Measurements from ENCODE around the gene CSNK1A1L. TPM values are rescaled to one million over a fixed set of nuclear protein-coding genes. Genes with fewer than 3 reads are reported as not detected.

CSNK1A1L gene
- total and polyA plus RNA-seq, 2 of the 8 experiments (the other 6 are each of a cell fraction or from before 2014, with no cell fraction given), result not detected

DNA sequence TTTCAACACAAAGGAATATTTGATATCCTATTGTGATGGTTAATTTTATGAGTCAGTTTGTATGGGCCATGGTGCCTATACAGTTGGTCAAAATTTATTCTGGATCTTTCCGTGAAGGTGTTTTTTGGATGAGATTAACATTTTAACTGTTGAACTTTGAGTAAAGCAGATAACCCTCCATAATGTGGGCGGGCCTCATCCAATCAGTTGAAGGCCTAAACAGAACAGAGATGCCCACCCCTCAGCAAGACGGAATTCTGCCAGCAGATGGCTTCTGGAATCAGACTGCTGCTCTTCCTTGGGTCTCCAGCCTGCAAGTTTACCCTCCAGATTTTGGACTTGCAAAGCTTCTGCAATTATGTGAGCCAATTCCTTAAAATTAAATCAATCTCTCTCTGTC is 16.0 kb downstream of the CSNK1A1L start:
- Histone ChIP-seq H3K18ac (ENCODE audit: extremely low read depth, low read length) (no peak overlapping the region), H3K4me3 (ENCODE audit: extremely low read depth in 1 of 4, insufficient read depth in 2 of 4, low read depth in 3 of 4, low read length in 4 of 4) (no peak overlapping the region), H2BK120ac (replicated peaks; ENCODE audit: low read depth, low read length) (no peak overlapping the region), H3K9me3 (ENCODE audit: insufficient read depth in 2 of 2, low read depth in 1 of 2, low read length in 1 of 2) (no peaks in the 10 kb centered on the region), H4K91ac (replicated peaks; ENCODE audit: insufficient read length, low read length) (no peak overlapping the region), H3K23ac (ENCODE audit: insufficient read length) (no peak overlapping the region), H2BK12ac (ENCODE audit: low read depth, low read length) (no peak overlapping the region), H3K79me2 (ENCODE audit: control insufficient read depth in 1 of 2, insufficient read depth in 2 of 2, low read length in 2 of 2) (no peaks in the 10 kb centered on the region), H3K79me1 (ENCODE audit: low read depth, low read length) (no peaks in the 10 kb centered on the region), H3K9ac (replicated peaks in 1 of 4; ENCODE audit: extremely low read depth in 1 of 4, low read depth in 3 of 4, low read length in 3 of 4) (no peak overlapping the region), H3K4me2 (ENCODE audit: insufficient read depth in 1 of 2, low read depth in 2 of 2, low read length in 2 of 2) (no peak overlapping the region), H2BK20ac (ENCODE audit: low read length) (no peak overlapping the region), H3K4me1 (replicated peaks in 1 of 4; ENCODE audit: control insufficient read depth in 3 of 4, insufficient read depth in 4 of 4, low read length in 3 of 4) (no peaks in the 10 kb centered on the region), H3K14ac (ENCODE audit: insufficient read length) (no peak overlapping the region), H4K5ac (ENCODE audit: insufficient read length, low read depth, low read length) (no peak overlapping the region), H2BK15ac (ENCODE audit: low read length) (no peak overlapping the region), H3K4ac (replicated peaks; ENCODE audit: insufficient read length, low read depth, low read length) (no peak overlapping the region), H2BK5ac (ENCODE audit: low read depth, low read length) (no peak overlapping the region), H4K20me1 (replicated peaks in 1 of 2; ENCODE audit: control insufficient read depth in 1 of 2, insufficient read depth in 2 of 2, low read length in 2 of 2) (no peaks in the 10 kb centered on the region), H3K27me3 (replicated peaks in 1 of 4; ENCODE audit: control insufficient read depth in 3 of 4, extremely low read depth in 1 of 4, insufficient read depth in 3 of 4, low read length in 3 of 4) (no peaks in the 10 kb centered on the region), H2AK5ac (ENCODE audit: low read depth, low read length) (no peak overlapping the region), H3K23me2 (ENCODE audit: low read depth, low read length) (no peaks in the 10 kb centered on the region), H3K27ac (ENCODE audit: low read depth, low read length) (no peak overlapping the region), H3K56ac (replicated peaks; ENCODE audit: insufficient read length, low read depth, low read length) (no peak overlapping the region), H3K36me3 (ENCODE audit: control insufficient read depth in 2 of 4, insufficient read depth in 4 of 4, low read length in 3 of 4) (no peaks in the 10 kb centered on the region), H4K8ac (ENCODE audit: extremely low read depth, insufficient read depth, low read length) (no peak overlapping the region), H2AFZ (ENCODE audit: low read length) (no peak overlapping the region)
- ChIA-PET POLR2A (ENCODE audit: partially characterized antibody) (no interaction called here), CTCF (ENCODE audit: partially characterized antibody) (no interaction called here)
- FAIRE-seq (no peak), DNase-seq (ENCODE audit: low read depth in 1 of 2, low spot score in 2 of 2) (no peak)
- WGBS, 2 experiments (ENCODE audit: extremely low coverage in 1 of 2, insufficient coverage in 1 of 2, insufficient read length in 1 of 2, insufficient replicate concordance in 2 of 2, low coverage in 1 of 2, low lambda C conversion rate in 2 of 2, missing lambda C conversion rate in 1 of 2), result 93% methylated on average over 3 of the region's 3 CpGs; no CpG with 5 or more reads in 1 of the 2 experiments
- TF ChIP-seq GTF2F1 (IDR thresholded peaks at IDR 0.05; ENCODE audit: borderline replicate concordance, low read depth, low read length), result no peak
- TF ChIP-seq KDM4A (IDR thresholded peaks at IDR 0.05; ENCODE audit: low read depth, low read length, severe bottlenecking), result no peak
- TF ChIP-seq, protein P1, sequence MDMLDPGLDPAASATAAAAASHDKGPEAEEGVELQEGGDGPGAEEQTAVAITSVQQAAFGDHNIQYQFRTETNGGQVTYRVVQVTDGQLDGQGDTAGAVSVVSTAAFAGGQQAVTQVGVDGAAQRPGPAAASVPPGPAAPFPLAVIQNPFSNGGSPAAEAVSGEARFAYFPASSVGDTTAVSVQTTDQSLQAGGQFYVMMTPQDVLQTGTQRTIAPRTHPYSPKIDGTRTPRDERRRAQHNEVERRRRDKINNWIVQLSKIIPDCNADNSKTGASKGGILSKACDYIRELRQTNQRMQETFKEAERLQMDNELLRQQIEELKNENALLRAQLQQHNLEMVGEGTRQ (IDR thresholded peaks at IDR 0.05; ENCODE audit: low read length), result no peak
- TF ChIP-seq BRCA1 (IDR thresholded peaks at IDR 0.05; ENCODE audit: low read depth, low read length), result no peak
- no peak for TF ChIP-seq KDM1A (IDR thresholded peaks at IDR 0.05; ENCODE audit: borderline replicate concordance, low read length)
- no peak for TF ChIP-seq RXRA (IDR thresholded peaks at IDR 0.05; ENCODE audit: insufficient read depth, low read depth, low read length)
- TF ChIP-seq KDM5A (IDR thresholded peaks at IDR 0.05; ENCODE audit: low read length), result no peak
- TF ChIP-seq SP4 (IDR thresholded peaks at IDR 0.05; ENCODE audit: low read length), result no peak
- no peak for TF ChIP-seq BACH1 (IDR thresholded peaks at IDR 0.05; ENCODE audit: low read length)
- no peak for TF ChIP-seq CEBPB (IDR thresholded peaks at IDR 0.05; ENCODE audit: low read depth, low read length)
- TF ChIP-seq SAP30 (IDR thresholded peaks at IDR 0.05; ENCODE audit: insufficient read depth, insufficient replicate concordance, low read length), result no peak
- no peak for TF ChIP-seq NANOG (IDR thresholded peaks at IDR 0.05; ENCODE audit: insufficient read depth, low read depth, low read length, poor library complexity, severe bottlenecking)
- no peak for TF ChIP-seq RFX5 (IDR thresholded peaks at IDR 0.05; ENCODE audit: borderline replicate concordance, low read depth, low read length)
- TF ChIP-seq SP2 (IDR thresholded peaks at IDR 0.05; ENCODE audit: low read length), result no peak
- no peak for TF ChIP-seq EGR1 (IDR thresholded peaks at IDR 0.05; ENCODE audit: borderline replicate concordance, low read depth, low read length)

Measured in H1 (cell line).